ENCODE results near the gene NRTN.

NRTN gene

GRCh38 chr19:5790559-5791520, 14.0 kb upstream of the NRTN start, which contains the start of gene DUS3L:
DUS3L (minus strand) TSS chr19:5791163; CDS start chr19:5791141, 22 bp downstream.
- DNase-seq (ENCODE audit: low read depth in 2 of 2) = peak; percentile 93 to 95

DNA sequence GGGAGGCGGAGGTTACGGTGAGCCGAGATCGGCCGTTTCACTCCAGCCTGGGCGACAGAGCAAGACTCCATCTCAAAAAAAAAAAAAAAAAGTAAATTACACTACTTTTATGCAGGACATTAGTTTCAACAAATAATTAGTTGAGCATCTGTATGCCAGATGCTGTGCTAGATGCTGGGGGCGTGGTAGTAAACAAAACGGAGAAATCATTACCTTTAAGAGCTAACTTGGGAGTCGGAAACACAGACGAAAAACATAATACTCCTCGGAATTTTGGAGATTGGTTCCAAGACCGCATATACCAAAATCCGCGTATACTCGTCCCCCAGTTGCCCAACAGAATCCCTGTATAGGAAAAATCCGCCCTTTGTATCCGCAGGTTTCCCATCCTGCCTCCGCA, 12.6 kb upstream of the NRTN start:
- no peak for DNase-seq (ENCODE audit: low read depth in 2 of 2)

- DNase-seq (ENCODE audit: low read depth in 2 of 2) = no peak
These were observed 11.7 kb upstream of the NRTN start for GRCh38 chr19:5793188-5793587.

- no peak for DNase-seq (ENCODE audit: low read depth in 2 of 2)
These were observed 9.4 kb upstream of the NRTN start for GRCh38 chr19:5795382-5795919.

DNA sequence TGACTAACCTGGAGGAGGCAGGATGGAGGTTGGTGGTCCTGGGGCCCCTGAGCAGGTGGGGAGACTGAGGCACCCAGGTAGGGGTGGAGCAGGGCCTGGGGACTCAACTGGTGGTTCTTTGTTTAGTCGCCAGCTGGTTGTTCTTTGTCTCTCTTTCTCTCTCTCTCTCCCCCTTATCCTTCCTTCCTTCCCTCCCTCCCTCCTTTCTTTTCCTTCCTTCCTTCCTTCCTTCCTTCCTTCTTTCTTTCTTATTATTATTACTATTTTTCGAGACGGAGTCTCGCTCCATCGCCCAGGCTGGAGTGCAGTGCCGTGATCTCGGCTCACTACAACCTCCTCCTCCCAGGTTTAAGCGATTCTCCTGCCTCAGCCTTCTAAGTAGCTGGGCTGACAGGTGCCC, 6.6 kb upstream of the NRTN start:
- DNase-seq (ENCODE audit: low read depth in 2 of 2) = no peak

DNA sequence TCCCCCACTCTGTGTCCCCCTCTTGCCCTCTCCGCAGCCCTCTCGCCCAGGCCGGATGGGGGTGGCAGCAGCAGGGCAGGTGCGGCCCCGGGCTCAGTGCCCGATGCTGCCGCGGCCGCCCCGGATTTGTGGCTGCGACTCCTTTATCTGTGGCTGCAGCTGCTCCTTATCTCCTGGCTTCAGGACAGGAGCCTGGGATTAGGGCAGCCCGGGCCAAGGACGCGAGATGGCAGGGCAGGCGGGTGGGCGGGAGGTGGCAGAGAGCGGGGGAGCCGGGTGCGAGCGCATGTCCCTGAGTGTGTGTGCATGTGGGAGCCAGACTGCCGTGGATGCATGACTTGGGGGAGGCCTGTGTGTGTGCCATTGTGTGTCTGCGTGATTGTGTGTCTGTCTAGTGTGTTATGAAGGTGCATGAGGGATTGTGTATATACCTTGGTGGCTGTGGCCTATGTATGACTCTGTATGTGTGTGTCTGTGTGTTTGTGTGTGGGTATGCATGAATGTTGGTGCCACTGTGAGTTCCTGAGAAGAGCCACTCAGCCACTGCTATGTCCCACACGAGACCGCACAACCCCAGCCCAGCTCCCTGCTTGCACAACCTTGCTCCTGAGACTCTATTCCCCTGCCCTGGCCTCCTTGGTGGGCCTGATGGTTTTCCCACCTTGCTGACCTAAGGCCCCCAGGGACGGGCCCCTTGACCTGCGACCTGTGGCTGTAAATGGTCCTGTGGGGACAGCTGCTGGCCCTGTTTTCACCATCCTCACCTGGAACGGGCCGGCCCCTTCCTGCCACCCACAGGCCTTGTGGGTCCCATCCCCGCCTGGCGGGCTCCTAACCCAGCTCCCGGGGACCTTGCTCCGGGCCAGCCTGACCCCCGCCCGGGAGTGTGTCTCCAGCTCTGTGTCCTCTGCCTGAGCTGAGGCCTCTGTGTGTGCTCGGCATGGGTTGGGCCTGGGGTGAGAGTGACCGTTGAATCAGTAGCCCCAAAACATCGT, 5.3 kb upstream of the NRTN start:
- no peak for DNase-seq (ENCODE audit: low read depth in 2 of 2)

GRCh38 chr19:5800361-5801270, 4.3 kb upstream of the NRTN start:
- no peak for DNase-seq (ENCODE audit: low read depth in 2 of 2)

DNA sequence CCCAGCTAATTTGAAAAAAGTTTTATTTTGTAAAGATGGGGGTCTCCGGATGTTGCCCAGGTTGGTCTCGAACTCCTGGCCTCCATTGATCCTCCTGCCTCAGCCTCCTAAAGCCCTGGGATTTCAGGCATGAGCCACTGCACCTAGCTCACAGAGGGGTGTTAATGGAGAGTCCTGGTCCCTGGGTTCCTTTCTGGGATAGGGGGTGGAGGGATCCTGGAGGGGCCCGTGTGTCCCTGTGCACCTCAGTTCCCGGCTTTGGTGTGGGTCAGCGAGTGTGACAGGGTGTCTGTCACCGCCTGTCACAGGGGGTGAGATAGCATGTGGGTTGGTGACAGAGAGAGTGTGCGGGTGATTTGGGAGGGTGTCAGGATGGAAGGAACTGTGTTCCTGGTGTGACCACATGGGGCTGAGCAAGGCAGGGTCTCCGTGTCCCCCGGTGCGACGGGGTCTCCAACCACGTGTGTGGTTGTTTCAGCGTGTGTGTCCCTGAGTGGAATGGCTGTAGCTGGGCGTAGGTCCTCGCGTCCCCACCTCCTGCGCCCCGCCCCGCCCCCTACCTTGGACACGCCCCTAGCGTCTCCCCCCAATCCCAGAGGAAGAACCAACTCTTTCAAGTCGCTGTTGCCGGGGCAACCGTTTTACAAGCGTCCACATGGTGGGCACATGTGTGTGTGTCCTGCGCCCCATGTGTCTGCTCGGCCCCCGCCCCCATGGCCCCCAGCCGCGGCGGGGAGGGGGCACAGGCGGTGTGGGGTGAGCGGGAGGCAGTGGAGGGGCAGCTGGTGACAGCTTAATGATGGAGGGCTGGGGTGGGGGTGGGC, 2.9 kb upstream of the NRTN start:
- DNase-seq (ENCODE audit: low read depth in 2 of 2) = no peak

DNA sequence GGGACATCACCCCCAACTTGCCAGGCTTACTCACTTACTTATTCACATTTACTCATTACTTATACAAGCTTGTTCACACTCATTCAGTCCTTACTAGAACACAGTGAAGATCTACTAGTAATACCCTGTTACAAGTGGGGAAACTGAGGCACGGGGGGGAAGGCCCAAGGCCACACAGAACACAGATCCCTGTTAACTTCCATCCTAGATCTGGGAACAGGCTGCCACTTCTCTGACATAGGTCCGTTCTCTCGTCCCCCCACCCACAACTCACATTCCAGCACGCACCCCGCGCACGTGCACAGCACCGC, 1.5 kb upstream of the NRTN start:
- no peak for DNase-seq (ENCODE audit: low read depth in 2 of 2)

DNA sequence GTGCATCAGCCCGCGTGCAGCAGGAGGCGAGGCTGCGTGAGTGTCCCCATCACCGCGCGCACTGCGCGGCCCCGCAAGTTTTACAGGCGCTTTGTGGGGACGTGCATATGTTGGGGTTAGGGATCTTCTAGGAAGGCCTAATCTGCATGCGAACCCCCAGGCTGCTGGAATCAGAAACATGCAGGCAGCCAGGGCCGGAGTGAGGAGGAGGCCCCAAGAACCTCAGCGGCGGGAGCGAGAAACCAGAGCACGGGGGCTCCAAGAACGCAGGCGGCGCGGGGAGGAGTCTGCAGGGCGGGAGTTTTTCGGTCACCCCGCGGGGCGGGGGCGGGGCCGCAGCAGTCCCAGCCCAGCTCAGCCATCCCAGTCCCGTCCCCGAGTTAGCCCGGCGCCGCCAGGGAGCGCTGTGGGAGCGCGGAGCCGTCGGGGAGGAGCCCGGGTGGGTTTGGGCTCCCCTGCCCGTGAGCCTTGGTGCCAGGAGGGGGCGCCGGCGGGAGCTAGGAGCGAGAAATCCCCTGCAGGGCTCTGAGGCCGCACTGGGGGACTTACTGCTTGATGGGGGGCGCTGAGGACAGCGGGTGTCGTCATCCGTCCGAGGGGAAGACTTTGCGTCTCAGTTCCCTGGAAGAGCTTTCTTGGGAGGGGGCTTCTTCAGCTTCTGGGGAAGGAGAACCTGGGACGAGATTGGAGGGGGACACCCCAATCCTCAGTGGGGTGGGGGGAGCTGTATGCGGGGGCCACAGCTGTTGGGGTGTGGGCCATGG, 933 bp upstream of the NRTN start:
- DNase-seq (ENCODE audit: low read depth in 2 of 2) = peak; percentile 92 to 93

- peak; percentile 40 to 50 for DNase-seq (ENCODE audit: low read depth in 2 of 2)
These were observed 730 bp downstream of the NRTN start for GRCh38 chr19:5805462-5806132.

DNA sequence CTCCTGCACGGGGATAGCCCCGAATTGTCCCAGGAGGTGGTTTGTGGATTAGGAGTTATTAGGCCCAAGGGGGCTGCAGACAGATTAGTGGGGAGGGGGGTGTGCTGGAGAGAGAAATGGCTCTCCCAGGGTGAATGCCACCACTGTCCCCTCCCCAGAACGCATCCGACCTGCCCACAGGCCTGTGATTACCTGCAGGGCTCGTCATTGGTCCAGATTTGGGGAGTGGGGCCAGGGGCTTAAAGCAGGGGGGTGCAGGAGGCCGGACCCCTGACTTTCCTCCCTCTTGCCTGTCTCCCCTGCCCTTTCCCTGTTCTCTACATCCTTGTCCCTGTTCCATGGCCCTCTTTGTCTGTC, 1.2 kb downstream of the NRTN start:
- no peak for DNase-seq (ENCODE audit: low read depth in 2 of 2)

DNA sequence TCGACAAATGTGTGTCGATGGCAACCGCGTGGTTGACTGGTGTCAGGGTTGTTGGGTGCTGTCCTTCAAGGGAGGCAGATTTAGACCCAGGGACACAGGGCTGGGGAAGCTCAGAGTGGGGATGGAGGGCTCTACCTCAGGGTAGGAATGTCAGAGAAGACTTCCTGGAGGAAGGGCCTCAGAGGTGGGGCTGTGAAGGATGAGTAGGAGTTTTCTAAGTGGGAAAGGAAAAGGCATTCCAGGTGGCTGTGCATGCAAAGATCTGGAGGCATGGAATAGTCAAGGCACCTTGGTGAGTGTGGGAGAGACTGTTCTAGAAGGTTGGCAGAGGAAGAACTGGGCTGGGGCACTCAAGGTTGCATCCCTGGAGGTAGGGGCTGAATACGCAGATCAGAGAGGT, 2.0 kb downstream of the NRTN start:
- no peak for DNase-seq (ENCODE audit: low read depth in 2 of 2)

DNA sequence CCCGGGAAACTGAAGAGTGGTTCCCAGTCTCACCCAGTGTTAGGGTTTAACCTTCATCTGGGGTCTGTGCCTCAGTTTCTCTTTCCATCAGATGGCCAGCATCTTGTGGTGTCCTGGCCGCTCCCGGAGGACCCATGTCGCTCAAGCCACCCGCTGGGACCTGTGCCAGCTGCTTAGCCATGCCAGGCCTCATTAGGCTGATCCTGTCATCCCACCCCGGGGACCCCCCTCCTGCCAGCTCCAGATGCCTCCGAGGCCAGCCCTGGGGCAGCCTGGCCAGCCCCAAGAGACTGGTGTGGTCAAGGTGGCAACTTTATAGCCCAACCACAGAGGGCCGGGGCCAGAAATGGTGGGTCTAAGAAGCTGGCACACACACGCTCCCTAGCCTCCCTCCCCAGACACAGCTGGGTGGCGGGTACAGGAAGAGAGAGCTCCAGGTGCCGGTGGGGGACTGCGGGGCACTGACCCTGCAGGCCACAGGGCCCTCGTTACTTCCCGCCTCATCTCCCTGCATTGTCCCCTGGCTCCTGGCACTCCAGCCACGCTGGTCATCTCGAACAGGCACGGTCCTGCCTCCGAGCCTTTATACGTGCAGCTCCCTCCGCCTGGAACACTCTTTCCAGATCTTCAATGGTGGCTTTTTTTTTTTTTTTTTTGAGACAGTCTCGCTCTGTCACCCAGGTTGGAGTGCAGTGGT, 3.4 kb downstream of the NRTN start:
- DNase-seq (ENCODE audit: low read depth in 2 of 2) = no peak

GRCh38 chr19:5809053-5809452, 4.2 kb downstream of the NRTN start:
- no peak for DNase-seq (ENCODE audit: low read depth in 2 of 2)

- DNase-seq (ENCODE audit: low read depth in 2 of 2) = no peak
These were observed 4.6 kb downstream of the NRTN start for GRCh38 chr19:5809469-5809868.

DNA sequence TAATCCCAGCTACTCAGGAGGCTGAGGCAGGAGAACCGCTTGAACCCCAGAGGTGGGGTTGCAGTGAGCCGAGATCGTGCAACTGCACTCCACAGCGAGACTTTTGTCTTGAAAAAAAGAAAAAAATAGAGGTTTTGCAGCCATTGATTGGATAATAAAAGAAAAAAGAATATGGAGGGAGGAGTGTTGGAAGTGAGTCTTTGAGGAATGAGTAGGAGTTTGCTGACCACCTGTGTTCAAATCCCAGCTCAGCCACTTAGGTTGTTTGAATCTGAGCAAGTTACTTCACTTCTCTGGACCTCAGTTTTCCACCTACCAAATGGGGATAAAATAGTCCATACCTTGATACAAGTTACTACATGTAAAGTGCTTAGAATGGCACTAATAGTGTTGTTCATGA, 6.2 kb downstream of the NRTN start:
- DNase-seq (ENCODE audit: low read depth in 2 of 2) = no peak

DNA sequence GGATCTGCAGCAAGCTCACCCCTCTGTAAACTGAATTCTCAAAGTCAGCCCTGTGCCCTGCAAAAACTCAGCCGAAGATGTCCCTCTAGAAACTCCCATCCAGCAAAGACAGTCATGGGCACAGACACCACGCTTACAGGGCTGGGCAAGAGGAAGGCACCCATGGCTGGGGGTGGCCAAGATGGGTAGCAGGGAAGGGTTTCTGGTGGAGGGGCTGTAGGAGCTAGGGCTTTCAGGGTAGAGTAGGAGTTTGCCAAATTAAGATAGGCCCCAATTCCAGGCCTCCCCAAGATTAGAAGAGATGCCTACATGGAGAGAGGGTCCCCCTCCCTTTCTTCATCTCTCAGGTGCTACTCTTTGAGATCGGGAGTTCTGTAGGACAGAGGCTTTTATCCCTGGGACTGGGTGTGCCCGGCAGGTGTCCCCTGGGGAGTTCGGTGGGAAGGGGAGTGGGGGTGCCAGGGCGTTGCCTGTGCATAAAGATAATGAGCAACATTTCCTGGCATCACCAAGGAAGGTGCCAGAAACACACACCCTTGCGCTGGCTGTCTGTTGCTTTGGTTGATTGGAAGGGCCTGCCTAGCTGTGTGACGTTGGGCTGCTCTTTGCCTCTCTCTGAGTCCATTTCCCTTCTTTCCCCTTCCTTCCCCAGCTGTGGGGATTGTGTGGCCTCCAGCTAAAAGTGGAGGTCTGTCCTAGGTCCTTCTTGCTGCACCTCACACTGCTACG, 9.4 kb downstream of the NRTN start:
- no peak for DNase-seq (ENCODE audit: low read depth in 2 of 2)

All from stimulated activated CD8-positive, alpha-beta memory T cell treated with anti-CD3 and anti-CD28 coated beads, Interleukin-2, amount 100 ng/mL, for 48 hours (primary cell).